Dedifferentiated amniotic fluid mesenchymal stem cell (primary cell): ENCODE results near the gene FBXW7.
A peak's percentile ranks its signal among the peaks of the same experiment; 100 is the strongest.

ENCODE experiments used
- DNase-seq: peaks from one replicate; pipeline ENCODE4 v3.0.0-alpha.2; 2016; ENCODE audit errors: extremely low spot score

The FBXW7 gene

DNA sequence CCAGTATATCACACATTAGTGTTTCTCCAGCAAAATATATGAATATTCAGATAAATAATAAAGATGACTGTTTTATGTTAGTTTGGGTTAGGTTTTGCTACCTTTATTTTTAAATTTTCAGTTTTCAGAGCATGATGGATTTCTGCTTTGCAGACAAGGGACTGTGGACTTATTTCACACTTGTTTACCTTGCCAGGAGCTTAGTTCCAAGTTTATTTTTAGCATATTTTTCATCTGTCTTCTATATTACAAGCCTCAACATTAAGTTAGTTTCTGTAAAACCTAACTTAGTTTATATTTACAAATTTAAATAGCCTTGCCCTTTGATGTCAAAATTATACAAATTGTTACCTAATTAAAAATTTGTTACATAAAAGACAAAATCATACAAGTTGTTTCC lies 163.4 kb downstream of the FBXW7 start:
- no peak for DNase-seq

DNA sequence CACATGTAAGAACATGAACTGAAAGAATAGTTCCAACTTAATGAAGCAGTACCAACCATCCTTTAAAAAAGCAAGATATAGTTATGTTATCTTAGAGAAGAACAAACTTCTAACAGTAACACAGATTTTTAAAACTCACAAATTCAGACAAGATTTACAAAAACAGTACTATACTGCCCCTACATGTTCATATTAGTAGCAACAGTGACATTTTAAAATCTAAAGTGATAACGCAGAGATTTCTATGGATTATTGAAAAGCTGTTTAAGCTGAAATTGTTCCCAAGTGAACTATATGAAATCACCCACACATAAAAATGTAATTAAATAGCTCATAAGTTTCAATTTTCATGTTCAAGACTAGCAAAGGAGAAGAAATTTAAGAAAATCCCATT lies 166.0 kb downstream of the FBXW7 start:
- DNase-seq, result no peak

DNA sequence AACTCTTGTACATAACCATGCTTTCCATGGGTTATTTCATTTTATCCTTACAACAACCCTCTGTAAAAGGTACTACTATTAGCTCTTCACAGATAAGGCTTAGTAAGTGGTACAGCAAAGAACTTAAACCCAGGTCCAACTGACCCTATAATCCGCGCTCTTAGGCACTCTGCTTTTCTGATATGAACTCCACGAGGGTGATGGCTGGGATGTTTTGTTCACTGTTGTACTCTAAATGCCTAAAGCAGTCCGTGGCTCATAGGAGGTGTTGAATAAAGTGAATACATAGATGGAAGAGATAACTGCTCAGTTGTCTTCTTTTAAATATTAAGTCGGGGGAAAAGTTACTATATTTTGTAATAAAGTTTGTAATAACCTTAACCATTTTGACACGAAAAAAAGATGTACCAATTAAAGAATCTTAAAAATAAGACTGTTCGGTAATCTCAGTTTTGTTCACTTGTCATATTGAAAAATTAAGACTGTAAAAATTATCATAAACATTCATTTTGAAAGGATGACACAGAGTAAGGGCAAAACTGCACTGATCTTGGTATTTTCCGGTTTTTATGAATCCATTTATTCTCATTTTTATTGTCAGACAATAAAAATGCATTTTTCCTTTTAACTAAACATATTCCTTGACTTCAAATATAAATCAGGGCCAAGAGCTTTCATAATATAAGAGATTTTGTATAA lies 166.5 kb downstream of the FBXW7 start:
- no peak for DNase-seq

DNA sequence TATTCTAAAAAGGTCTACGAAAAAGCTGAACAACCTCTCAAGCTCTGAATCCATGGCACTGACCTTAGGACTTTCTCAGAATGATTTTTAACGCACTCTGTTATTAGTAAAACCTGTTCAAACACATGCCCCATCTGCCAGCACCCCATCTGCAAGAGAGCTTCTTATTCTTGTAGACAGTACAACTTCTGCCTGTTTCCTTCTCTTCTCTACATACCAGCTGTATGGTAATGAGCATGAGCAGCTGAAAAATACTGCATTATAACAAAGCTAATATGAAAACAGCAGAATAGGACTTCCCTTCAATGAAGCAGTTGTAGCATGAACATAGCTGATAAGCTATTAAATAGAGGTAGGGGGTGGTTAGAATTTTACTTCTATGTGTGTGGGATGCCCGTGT lies 167.9 kb downstream of the FBXW7 start:
- no peak for DNase-seq

DNA sequence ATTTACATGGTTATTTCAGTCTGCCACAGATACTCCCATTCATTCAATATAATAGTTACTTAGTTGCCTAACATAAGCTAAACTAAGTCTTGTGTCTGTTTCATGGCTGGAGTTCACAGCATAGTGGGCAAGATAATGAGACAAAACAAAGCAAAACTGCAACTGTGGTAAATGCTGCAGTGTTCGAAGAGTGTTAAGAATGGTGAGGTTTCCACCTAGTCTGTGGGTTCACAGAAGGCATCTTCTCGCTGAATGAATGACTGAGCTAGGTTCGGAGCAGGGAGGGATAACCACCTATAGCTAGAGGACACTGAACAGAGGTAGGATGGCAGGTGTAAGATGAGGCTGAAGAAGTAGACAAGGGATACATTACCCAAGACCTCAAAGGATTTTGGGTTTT lies 171.0 kb downstream of the FBXW7 start:
- DNase-seq, result no peak

DNA sequence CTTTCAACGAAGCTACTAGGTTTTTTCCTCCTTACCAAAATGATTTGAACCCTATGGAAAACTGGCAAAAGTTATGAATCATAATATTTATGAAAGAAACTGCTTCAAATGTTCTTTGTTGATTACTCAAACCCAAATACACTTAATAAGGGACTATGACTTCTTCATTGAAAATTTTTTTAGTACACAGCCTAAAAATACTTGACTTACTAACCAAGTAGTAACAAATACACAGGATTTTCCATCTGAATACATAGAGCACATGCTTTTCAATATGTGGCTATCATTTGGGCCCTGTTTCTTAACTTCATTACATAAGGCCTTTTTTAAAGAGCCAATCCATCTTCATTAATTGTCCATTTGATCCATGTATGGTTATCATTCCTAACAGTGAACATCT lies 171.5 kb downstream of the FBXW7 start:
- DNase-seq, result no peak

DNA sequence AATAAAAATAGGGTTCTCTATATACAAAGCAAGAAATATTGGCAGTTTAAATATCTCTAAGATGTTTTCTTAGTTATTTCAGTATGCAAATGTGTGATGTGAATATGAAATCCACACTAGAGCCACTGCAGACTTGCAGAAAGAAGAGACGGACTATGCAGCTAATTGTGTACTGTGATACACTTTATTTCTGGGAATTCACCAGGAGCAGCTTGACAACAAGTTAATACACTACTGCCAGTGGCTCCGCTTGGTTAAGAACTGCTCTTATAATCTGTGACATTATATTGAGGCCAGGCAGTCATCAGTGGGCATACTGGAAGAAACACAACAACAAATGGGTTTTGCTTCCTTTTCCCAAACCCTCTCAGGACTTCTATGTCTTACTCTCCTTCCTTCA lies 172.0 kb downstream of the FBXW7 start:
- DNase-seq, result no peak

DNA sequence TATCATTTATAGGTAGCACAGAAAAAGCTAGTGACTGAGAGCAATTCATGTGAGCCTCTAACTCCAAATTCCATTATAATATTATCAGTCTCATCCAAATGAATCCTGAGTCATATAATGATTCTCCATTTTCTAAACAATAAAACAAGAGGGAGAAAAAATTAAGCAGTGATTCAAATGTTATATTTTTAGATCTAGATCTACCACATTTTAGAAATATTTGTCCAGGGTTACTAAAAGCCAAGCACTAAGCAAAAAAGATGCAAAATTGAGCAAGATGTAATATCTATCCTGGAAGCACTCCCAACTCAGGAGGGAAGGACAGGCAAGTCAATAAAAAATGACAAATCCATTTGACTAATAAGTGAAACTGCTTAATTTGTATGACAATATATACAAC lies 172.8 kb downstream of the FBXW7 start:
- DNase-seq, result no peak

DNA sequence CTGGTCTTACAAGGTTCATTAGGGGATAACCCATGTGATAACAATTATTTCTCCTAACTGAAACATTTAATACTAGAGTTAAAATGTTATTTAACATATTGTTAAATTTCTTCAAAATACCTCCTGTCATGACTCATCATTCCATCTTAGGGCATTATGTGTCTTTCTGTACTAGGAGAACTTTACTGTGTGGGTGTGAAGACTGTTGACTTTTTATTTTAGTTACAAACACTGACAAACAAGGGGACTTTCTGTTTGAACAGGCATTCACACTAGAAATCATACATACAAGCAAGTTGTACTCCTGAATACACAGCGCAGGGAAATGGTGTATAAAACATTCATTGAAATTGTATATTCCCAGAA lies 175.9 kb downstream of the FBXW7 start:
- no peak for DNase-seq

DNA sequence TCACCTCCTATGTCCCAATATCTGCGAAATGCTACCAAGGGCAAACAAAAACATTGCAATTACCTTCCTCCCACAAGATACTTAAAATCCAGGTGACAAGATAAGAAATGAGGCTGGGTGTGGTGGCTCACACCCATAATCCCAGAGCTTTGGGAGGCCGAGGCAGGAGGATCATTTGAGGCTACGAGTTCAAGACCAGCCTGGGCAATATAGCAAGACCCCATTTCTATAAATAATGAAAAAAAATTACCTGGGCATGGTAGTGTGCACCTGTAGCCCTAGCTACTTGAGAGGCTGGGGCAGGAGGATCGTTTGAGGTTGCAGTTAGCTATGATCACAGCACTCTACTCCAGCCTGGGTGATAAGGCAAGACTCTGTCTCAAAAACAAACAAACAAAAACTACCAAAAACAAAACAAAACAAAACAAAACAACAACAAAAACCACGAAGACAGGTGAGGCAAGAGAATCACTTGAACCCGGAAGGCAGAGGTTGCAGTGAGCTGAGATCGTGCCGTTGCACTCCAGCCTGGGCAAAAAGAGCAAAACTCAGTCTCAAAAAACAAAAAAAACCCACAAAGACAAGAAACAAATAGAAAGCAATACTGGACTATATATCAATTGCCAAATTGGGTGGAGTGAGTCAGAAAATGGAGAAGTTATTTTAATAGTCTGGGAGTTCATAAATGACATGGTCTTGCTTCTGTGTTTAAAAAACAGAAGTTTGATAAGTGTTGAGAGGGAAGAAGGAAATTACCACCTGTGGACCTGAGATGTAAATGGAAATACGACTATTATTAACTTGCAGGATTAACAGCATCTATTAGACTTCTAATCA lies 176.5 kb downstream of the FBXW7 start:
- no peak for DNase-seq

DNA sequence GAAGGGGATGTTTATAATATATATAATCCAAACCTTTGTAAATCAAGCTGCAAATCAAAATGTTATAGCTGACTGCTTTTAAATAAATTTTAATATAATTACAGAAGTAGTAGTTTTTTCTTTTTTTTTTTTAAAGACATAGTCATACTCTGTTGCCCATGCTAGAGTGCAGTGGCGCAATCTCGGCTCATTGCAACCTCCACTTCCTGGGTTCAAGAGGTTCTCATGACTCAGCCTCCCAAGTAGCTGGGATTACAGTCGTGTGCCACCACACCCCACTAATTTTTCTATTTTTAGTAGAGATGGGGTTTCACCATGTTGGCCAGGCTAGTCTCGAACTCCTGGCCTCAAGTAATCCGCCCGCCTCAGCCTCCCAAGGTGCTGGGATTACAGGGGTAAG lies 178.7 kb downstream of the FBXW7 start:
- no peak for DNase-seq

DNA sequence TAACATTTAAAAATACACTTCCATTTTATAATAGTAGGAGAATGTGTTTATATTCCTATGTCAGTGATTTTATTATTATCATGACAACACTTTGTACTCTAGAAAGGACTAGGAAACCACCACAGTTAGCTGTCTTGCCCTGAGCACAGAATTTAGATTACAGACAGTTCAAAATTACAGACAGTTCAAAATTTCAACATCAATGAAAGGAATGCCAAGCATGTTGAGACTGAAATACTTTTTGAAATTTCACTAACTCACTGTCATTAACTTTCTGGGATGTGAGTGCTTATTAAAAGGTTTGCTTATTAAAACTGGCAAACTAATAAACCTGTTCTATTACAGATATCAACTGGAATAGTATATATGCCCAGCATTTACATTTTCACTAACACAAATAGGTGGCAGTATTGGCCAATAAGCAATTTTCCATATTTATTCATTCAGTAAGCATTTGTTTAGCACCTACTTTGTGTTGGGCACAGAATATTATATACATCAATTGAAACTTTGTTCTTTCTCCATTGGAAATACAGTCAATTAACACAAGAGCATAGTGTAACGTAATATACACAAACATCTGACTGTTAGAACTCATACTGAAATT lies 179.4 kb downstream of the FBXW7 start:
- no peak for DNase-seq

DNA sequence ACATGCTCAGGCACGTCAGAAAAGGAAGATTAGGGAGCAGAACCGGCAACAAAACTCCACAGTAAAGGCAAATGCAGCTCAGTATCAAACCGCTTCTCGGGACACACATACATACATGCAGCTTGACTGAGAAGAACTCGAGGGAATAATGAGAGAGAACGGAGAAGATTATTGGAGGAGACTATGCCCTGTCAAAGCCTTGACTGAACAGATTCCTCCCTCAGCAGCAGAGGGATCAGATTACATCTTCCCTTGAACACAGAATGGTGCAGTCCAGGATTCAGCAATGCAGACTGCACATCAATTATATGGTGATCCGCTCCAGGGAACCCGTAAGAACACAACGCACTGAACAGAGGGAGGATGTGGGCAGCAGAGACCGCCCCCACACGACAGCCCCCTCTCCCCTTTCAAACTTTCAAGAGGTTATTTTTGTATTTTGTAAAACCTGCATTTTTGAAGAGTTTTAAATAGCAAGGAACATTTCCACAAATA lies 183.2 kb downstream of the FBXW7 start:
- peak; percentile 95 for DNase-seq

DNA sequence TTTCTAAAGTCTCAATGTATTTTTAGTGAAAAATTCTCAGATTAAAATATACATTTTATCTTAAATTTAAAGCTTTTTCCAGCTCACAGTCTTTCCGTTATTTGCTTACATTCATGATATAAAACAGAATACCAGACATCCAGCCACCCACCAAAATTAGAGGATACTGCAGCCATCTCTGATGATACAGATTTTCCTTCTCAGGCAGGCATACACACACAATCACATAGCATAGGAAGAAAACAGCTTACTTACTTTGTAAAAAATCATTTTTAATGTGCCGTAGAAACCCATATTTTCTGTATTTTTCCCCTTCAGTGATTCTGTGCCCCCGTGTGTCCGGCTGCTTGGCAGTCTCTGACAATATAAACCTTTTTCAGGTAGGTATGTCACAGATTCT lies 183.7 kb downstream of the FBXW7 start:
- no peak for DNase-seq

DNA sequence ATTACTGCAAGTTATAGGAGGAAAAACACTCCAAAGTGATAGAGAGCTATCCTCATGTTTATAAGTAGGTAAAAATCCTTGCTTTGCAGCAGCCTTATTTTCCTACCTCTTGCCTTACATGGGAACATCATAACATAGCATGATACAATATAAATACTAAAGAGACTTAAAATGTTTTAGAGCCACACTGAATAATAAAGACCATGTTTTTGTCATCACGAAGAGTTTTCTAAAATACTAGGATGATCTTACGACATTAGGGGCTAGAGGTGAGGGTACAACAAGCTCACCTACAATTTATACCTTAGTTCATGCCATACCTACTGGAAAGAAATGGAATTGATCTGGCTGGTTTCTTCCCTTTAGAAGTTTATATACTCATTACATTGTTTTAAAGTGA lies 184.8 kb downstream of the FBXW7 start:
- DNase-seq, result no peak

DNA sequence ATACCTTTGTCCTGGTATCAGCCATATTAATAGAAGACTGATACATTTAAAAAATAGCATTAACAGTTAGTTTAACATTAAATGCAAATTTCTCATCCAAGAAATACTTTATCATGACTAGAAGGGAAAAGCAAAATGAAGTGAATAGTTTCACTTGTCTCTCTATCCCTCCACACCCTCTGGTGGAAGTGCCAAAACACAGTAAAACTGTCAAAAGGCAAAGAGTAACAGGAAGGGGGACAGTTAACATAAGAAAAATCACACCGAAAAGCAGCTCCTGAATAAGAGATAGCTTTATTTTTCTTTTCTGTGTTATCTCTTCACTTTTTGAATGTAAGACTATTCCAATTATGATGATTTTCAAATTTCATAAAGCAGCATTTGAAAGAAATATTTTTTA lies 187.2 kb downstream of the FBXW7 start:
- DNase-seq, result no peak

DNA sequence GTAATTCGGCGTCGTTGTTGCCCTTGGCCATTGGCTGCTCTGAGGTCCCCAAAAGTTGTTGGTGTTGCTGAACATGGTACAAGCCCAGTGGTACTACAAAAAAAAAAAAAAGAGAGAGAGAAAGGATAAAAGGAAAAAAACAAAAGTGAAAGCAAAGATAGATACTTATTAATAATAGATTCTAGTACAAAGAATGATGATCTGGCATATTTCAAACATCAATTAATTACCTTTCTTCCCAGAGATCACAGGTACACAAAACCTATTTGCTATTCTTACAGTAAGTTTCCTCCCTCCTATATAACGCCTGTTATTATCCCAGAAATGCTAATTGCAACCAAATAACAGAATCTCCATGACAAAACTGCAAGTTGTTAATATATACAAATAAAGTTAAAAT lies 188.9 kb downstream of the FBXW7 start:
- DNase-seq, result no peak

DNA sequence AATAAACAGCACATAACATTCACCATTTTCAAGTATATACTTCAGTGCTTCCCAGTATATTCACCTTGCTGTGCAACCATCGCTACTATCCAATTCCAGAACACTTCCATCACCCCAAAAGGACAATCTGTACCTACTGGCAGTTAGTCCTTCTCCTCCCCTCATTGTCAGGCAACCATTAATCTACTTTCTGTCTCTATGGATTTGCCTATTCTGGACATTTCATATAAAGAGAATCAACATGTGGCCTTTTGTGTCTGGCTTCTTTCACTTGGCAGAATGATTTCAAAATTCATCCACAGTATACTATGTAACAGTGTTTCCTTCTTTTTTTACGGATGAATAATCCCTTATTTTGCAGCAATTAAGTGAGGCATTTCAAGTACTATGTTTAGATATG lies 189.4 kb downstream of the FBXW7 start:
- DNase-seq, result no peak

DNA sequence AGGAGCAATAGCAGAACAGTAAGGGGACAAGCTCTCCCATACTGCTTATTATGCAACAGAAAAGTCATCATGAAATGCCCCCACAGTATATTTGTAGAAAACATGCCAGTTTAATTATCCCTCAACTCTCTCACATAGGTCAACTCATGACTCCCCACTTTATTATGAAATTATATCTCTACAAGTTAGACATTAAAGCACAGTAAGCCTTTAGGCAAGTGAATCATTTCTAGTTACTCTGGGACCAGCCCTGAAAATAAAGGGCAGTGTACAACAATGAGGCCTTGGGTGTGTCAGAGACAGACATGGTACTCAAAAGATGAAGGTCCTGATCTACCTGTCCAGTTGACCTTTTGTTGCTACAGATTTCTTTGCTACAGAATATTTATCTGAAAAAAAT lies 191.9 kb downstream of the FBXW7 start:
- DNase-seq, result no peak

DNA sequence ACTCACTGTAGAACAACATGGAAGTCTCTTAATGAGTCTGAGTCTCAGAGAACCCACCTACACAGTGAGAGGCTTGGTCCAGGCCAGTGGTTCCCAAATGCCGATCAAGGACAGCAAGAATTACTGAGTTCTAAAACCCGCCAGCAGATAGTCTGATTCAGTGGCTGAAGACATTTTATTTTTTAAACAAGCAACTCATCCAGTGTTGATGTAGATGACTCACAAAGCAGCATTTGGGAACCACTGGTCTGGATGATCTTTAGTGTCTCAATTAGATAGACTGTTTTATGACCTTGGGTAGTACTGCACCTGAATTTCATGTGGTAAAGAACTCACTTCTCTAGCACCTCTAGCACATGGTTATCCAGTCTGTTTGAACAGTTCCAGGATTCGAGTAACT lies 193.6 kb downstream of the FBXW7 start:
- no peak for DNase-seq

DNA sequence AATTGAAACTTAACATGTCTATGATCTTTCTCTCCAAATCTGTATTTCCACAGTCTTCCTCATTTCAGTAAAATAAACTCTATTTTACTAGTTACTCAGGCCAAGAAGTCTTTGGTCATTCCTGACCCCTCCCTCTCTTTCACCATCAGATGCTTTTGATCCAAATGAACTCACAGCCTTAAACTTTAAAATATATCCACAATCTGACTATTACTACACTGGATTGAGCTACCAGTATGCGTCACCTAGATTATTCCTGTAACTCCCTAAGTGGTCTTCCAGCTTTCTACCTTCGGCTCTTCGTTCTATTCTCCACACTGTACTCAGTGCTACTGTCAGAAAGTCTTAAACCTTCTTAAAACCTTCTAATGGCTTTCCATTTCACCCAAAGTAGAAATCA lies 195.1 kb downstream of the FBXW7 start:
- no peak for DNase-seq

DNA sequence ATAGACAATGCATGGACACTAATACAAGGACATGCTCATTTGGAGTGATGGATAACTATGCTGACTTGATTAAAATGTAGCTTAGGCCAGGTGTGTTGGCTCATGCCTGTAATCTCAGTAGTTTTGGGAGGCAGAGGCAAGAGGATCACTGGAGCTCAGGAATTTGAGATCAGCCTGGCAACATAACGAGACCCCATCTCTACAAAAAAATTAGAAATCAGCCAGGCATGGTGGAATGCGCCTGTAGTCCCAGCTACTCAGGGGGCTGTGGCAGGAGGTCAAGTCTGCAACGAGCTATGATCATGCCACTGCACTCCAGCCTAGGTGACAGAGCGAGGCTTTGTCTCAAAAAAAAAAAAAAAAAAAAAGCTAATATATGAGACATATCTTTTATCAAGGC lies 196.3 kb downstream of the FBXW7 start:
- DNase-seq, result no peak

DNA sequence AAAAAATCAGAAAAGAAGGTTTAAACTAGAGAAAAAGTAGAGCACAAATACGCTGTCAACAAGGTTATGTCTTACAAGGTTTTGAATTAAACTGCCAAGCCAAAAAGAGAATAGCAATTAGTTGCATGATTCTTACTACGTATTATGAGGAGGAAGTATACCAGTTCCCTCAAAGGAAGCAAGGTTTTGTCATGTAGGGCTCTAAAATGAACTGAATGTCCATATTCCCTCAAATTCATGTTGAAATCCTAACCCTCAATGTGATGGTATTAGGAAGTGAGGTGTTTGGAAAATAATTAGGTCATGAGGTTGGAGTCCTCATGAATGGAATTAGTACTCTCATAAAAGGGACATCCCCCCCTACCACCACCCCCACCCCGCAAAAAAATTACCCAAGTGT lies 201.0 kb downstream of the FBXW7 start:
- no peak for DNase-seq
